Liver (tissue), 9 donors: ENCODE measurements around the gene RBM28. TPM values are rescaled to one million over a fixed set of nuclear protein-coding genes. Genes with fewer than 3 reads are reported as not detected.

Experiments used
- DNase-seq: peaks from one replicate; pipeline ENCODE4 v3.0.0-alpha.2; 2017; ENCODE audit warnings: low spot score
- H3K27ac ChIP-seq, 2 donors: one replicate each; pipeline ENCODE4 v1.7.0; 2013; ENCODE audit warnings: inconsistent platforms in 2 of 2, low read length in 2 of 2, control low read depth in 1 of 2, low read depth in 1 of 2, mild to moderate bottlenecking in 1 of 2
- H3K27me3 ChIP-seq, 4 donors: one replicate each; pipeline versions ENCODE4 v1.6.1 to v1.7.0; 2013; ENCODE audit warnings: low read length in 3 of 4, inconsistent platforms in 1 of 4, mild to moderate bottlenecking in 1 of 4, moderate library complexity in 1 of 4; ENCODE audit not compliant: control insufficient read depth in 4 of 4, insufficient read depth in 4 of 4
- H3K36me3 ChIP-seq, 4 donors: one replicate each; pipeline versions ENCODE4 v1.6.1 to v1.7.0; 2013; ENCODE audit warnings: low read length in 3 of 4, mild to moderate bottlenecking in 3 of 4, low read depth in 1 of 4, moderate library complexity in 1 of 4; ENCODE audit not compliant: control insufficient read depth in 4 of 4, insufficient read depth in 3 of 4
- H3K4me1 ChIP-seq, 4 donors: one replicate each; pipeline versions ENCODE4 v1.6.1 to v1.7.0; 2013; ENCODE audit warnings: low read length in 3 of 4, mild to moderate bottlenecking in 3 of 4, moderate library complexity in 1 of 4; ENCODE audit not compliant: control insufficient read depth in 4 of 4, insufficient read depth in 4 of 4
- H3K4me3 ChIP-seq, 3 donors: one replicate each; pipeline versions ENCODE4 v1.6.1 to v1.7.0; 2013; ENCODE audit warnings: low read length in 3 of 3, control low read depth in 1 of 3, low read depth in 1 of 3, mild to moderate bottlenecking in 1 of 3
- H3K9ac ChIP-seq, 2 donors: one replicate each; pipeline ENCODE4 v1.7.0; 2013; ENCODE audit warnings: low read length in 2 of 2, mild to moderate bottlenecking in 2 of 2, moderate library complexity in 2 of 2, control low read depth in 1 of 2, low read depth in 1 of 2
- H3K9me3 ChIP-seq, 4 donors: one replicate each; pipeline versions ENCODE4 v1.6.1 to v1.7.0; 2013; ENCODE audit warnings: low read length in 3 of 4; ENCODE audit not compliant: control insufficient read depth in 4 of 4
- ATF3 ChIP-seq: IDR thresholded peaks from 2 replicates; pipeline ENCODE4 v1.6.1; 2016; ENCODE audit warnings: antibody characterized with exemption
- CTCF ChIP-seq: fragments of 150-350 bp; IDR thresholded peaks from 2 replicates; pipeline ENCODE4 v1.5.1; 2017; ENCODE audit warnings: improper control_type of control experiment, low read depth, low read length; ENCODE audit not compliant: missing input control
- EGR1 ChIP-seq, 2 donors: IDR thresholded peaks; 2 replicates each; pipeline ENCODE4 v1.6.1; 2016 to 2018; ENCODE audit warnings: antibody characterized with exemption in 2 of 2, low read depth in 2 of 2
- FOXA1 ChIP-seq: IDR thresholded peaks from 2 replicates; pipeline ENCODE4 v1.6.1; 2016; ENCODE audit warnings: antibody characterized with exemption
- FOXA2 ChIP-seq: IDR thresholded peaks from 2 replicates; pipeline ENCODE4 v1.6.1; 2016; ENCODE audit warnings: antibody characterized with exemption
- GABPA ChIP-seq, 2 donors: IDR thresholded peaks in 1 of 2; conservative IDR thresholded peaks in 1 of 2; 2 replicates each; pipeline ENCODE4 v1.6.1; 2016; ENCODE audit warnings: antibody characterized with exemption in 2 of 2, mild to moderate bottlenecking in 1 of 2, moderate library complexity in 1 of 2
- HNF4A ChIP-seq, 2 donors: conservative IDR thresholded peaks; 2 replicates each; pipeline ENCODE4 v1.6.1; 2016; ENCODE audit warnings: antibody characterized with exemption in 2 of 2, mild to moderate bottlenecking in 2 of 2
- HNF4G ChIP-seq: IDR thresholded peaks from 2 replicates; pipeline ENCODE4 v1.6.1; 2016; ENCODE audit warnings: antibody characterized with exemption
- JUND ChIP-seq, 2 donors: IDR thresholded peaks; 2 replicates each; pipeline ENCODE4 v1.6.1; 2016; ENCODE audit warnings: antibody characterized with exemption in 2 of 2
- MAX ChIP-seq: IDR thresholded peaks from 2 replicates; pipeline ENCODE4 v1.6.1; 2016; ENCODE audit warnings: antibody characterized with exemption
- NR2F2 ChIP-seq: IDR thresholded peaks from 2 replicates; pipeline ENCODE4 v1.6.1; 2016; ENCODE audit warnings: antibody characterized with exemption
- RAD21 ChIP-seq, 2 donors: IDR thresholded peaks; 2 replicates each; pipeline ENCODE4 v1.6.1; 2016; ENCODE audit warnings: antibody characterized with exemption in 2 of 2, mild to moderate bottlenecking in 2 of 2
- REST ChIP-seq: IDR thresholded peaks from 2 replicates; pipeline ENCODE4 v1.6.1; 2016; ENCODE audit warnings: antibody characterized with exemption, mild to moderate bottlenecking
- RXRA ChIP-seq, 2 donors: IDR thresholded peaks; 2 replicates each; pipeline ENCODE4 v1.6.1; 2017 to 2018; ENCODE audit warnings: antibody characterized with exemption in 2 of 2, mild to moderate bottlenecking in 1 of 2
- SP1 ChIP-seq: IDR thresholded peaks from 2 replicates; pipeline ENCODE4 v1.6.1; 2018; ENCODE audit warnings: antibody characterized with exemption, mild to moderate bottlenecking
- TAF1 ChIP-seq: conservative IDR thresholded peaks from 2 replicates; pipeline ENCODE4 v1.6.1; 2016; ENCODE audit warnings: antibody characterized with exemption, mild to moderate bottlenecking
- YY1 ChIP-seq: IDR thresholded peaks from 2 replicates; pipeline ENCODE4 v1.6.1; 2016; ENCODE audit warnings: antibody characterized with exemption, mild to moderate bottlenecking
- ZBTB33 ChIP-seq: IDR thresholded peaks from 2 replicates; pipeline ENCODE4 v1.6.1; 2016; ENCODE audit warnings: antibody characterized with exemption
- WGBS: extraction: QIAGEN DNeasy Blood & Tissue Kit; methylation state at CpG from one replicate; pipeline ENCODE4 v1.1.7; 2013; 5-methylcytosine and 5-hydroxymethylcytosine counted together
- polyA plus RNA-seq, 2 donors: library from polyadenylated mRNA; stranded (reverse) in 1 of 2; unstranded in 1 of 2; fragments of 200-250 nt in 1 of 2; fragments of >200 nt in 1 of 2; fragmentation: Nextera tagmentation in 1 of 2; extraction: Ambion mirVana in 1 of 2; gene quantifications; one replicate each; pipeline versions ENCODE4 v1.2.1 to v1.2.3, GENCODE V29; 2013 to 2015
- total RNA-seq, 2 donors: library from RNA; depleted of rRNA; stranded (reverse); fragments of >200 nt; gene quantifications; one replicate each; pipeline ENCODE4 v1.2.3, GENCODE V29; 2014
- donor health status: healthy.
- donor health status: healthy.
- donor health status: healthy.
- donor health status: healthy.
- donor health status: healthy.

RBM28 gene
- total and polyA plus RNA-seq, 4 donors: 3.6 to 16.1 (median 11.7) TPM

- Histone ChIP-seq H3K27me3 (no peaks in the 10 kb centered on the region), H3K4me3 (no peak overlapping the region), H3K9ac (no peak overlapping the region), H3K27ac (no peak overlapping the region), H3K4me1 (no peaks in the 10 kb centered on the region), H3K9me3 (no peaks in the 10 kb centered on the region), H3K36me3 (no peaks in the 10 kb centered on the region)
- TF ChIP-seq ZBTB33: no peak
- TF ChIP-seq JUND (IDR thresholded peaks at IDR 0.05): no peak
- no peak for TF ChIP-seq MAX
- no peak for TF ChIP-seq RAD21 (IDR thresholded peaks at IDR 0.05)
- no peak for TF ChIP-seq REST
- TF ChIP-seq SP1: no peak
- TF ChIP-seq HNF4A (conservative IDR thresholded peaks at IDR 0.05): no peak
- TF ChIP-seq EGR1 (IDR thresholded peaks at IDR 0.05; ENCODE audit: low read depth in 2 of 2): no peak
- TF ChIP-seq GABPA (IDR thresholded peaks at IDR 0.05 in 1 of 2, conservative IDR thresholded peaks at IDR 0.05 in 1 of 2): no peak
- 89% methylated on average over 8 of the region's 8 CpGs for WGBS
- DNase-seq: no peak
Observed at GRCh38 chr7:128253701-128254100, 90.0 kb downstream of the RBM28 start.

GRCh38 chr7:128251337-128251736 is 92.4 kb downstream of the RBM28 start:
- no peak for TF ChIP-seq GABPA (IDR thresholded peaks at IDR 0.05 in 1 of 2, conservative IDR thresholded peaks at IDR 0.05 in 1 of 2)
- no peak for TF ChIP-seq EGR1 (IDR thresholded peaks at IDR 0.05; ENCODE audit: low read depth in 2 of 2)
- TF ChIP-seq HNF4A (conservative IDR thresholded peaks at IDR 0.05): no peak
- no peak for TF ChIP-seq ATF3
- no peak for TF ChIP-seq ZBTB33
- TF ChIP-seq RAD21 (IDR thresholded peaks at IDR 0.05): no peak
- no peak for TF ChIP-seq NR2F2
- TF ChIP-seq CTCF: no peak
- no peak for TF ChIP-seq JUND (IDR thresholded peaks at IDR 0.05)
- no peak for TF ChIP-seq REST
- TF ChIP-seq FOXA1: no peak
- TF ChIP-seq FOXA2: no peak
- no peak for TF ChIP-seq RXRA (IDR thresholded peaks at IDR 0.05)
- TF ChIP-seq SP1: no peak
- TF ChIP-seq HNF4G: no peak
- no peak for TF ChIP-seq TAF1
- TF ChIP-seq YY1: no peak
- no peaks in the 10 kb centered on the region for H3K36me3 ChIP-seq
- H3K4me3 ChIP-seq: no peak overlapping the region
- DNase-seq: no peak
- no peak overlapping the region for H3K27ac ChIP-seq
- H3K9me3 ChIP-seq: no peaks in the 10 kb centered on the region
- WGBS: 77% methylated on average over 4 of the region's 4 CpGs
- no peaks in the 10 kb centered on the region for H3K4me1 ChIP-seq
- H3K27me3 ChIP-seq: no peaks in the 10 kb centered on the region
- H3K9ac ChIP-seq: no peak overlapping the region
